Measurements from ENCODE around the gene FGD6. TPM values are rescaled to one million over a fixed set of nuclear protein-coding genes. Genes with fewer than 3 reads are reported as not detected.

The FGD6 gene
- polyA plus RNA-seq, 2 of the 4 experiments (the other 2 are of a cell fraction) = 15.5 to 48.0 TPM

GRCh38 chr12:95134085-95134484 is 83.2 kb downstream of the FGD6 start (continued):
- TF ChIP-seq RCOR1 (IDR thresholded peaks at IDR 0.05; ENCODE audit: low read depth, low read length) (no peak), CTCF (IDR thresholded peaks at IDR 0.05) (no peak)

- ChIA-PET CTCF (interaction anchor here (1.0 to 1.7 kb wide), 3 partner anchors 15 to 86 kb away, joined by 3 to 11 read pairs (median 3); partner anchors contain the start of genes FGD6 and VEZT), POLR2A (no interaction called here)
- DNase-seq (ENCODE audit: low read depth in 1 of 2, low spot score in 1 of 2) (no peak), FAIRE-seq (no peak), ATAC-seq (no peak)
- Histone ChIP-seq H3K4me3 (no peak overlapping the region), H3K4me2 (no peak overlapping the region), H3K9me3 (no peaks in the 10 kb centered on the region), H3K27ac (peak overlapping the region in 1 of 2 experiments; percentile 73; a peak in 1 of 6 replicates), H3K4me1 (peaks cover 20% of the 10 kb centered on the region)
- TF ChIP-seq FOXS1 (CRISPR knock-in tag; IDR thresholded peaks at IDR 0.05) (no peak), CEBPB (IDR thresholded peaks at IDR 0.05) (peak in 1 of 2 experiments; percentile 21; a peak in 1 of 4 replicates)
- 82% methylated on average over 10 of the region's 10 CpGs for WGBS (ENCODE audit: missing lambda C conversion rate)
These were observed 85.5 kb downstream of the FGD6 start for GRCh38 chr12:95131589-95132340.

- POLR2A ChIA-PET = interaction anchor here (0.6 kb wide), 1 partner anchor 20 kb away, joined by 3 read pairs; no protein-coding TSS in a partner anchor
- Histone ChIP-seq H3K4me3 (no peak overlapping the region), H3K9me3 (no peaks in the 10 kb centered on the region), H3K27ac (peak overlapping the region; percentile 37 to 73; a peak in 4 of 6 replicates), H3K4me2 (peak overlapping the region; percentile 17; the same call in 2 of the 3 replicates), H3K4me1 (peaks cover 15% of the 10 kb centered on the region)
- DNase-seq (ENCODE audit: low read depth in 1 of 2, low spot score in 1 of 2) (peak; percentile 40 to 72), ATAC-seq (peak in 1 of 2 experiments; percentile 81; a peak in 3 of 6 replicates), FAIRE-seq (no peak)
- CTCF ChIA-PET = interaction anchor here (0.7 to 2.0 kb wide), 4 partner anchors 12 to 1387 kb away, joined by 3 to 5 read pairs (median 4); no protein-coding TSS in a partner anchor
- TF ChIP-seq TP53 (CRISPR knock-in tag; IDR thresholded peaks at IDR 0.05) (no peak), HMGXB4 (CRISPR knock-in tag; IDR thresholded peaks at IDR 0.05; ENCODE audit: borderline replicate concordance) (no peak), GATA3 (IDR thresholded peaks at IDR 0.05; ENCODE audit: borderline replicate concordance) (peak; percentile 90), EP300 (IDR thresholded peaks at IDR 0.05) (peak in 1 of 2 experiments; percentile 49; a peak in 1 of 5 replicates)
- WGBS (ENCODE audit: missing lambda C conversion rate) = 27% methylated on average over 1 of the region's 1 CpG
These were observed 87.2 kb downstream of the FGD6 start for GRCh38 chr12:95130096-95130495.

- TF ChIP-seq ZNF302 (CRISPR knock-in tag; IDR thresholded peaks at IDR 0.05) = no peak
- TF ChIP-seq ESRRA (IDR thresholded peaks at IDR 0.05; ENCODE audit: borderline replicate concordance, low read length) = no peak
- TF ChIP-seq CHD2 (IDR thresholded peaks at IDR 0.05; ENCODE audit: low read length, partially characterized antibody) = no peak
These were observed 88.2 kb downstream of the FGD6 start for GRCh38 chr12:95129115-95129514.

GRCh38 chr12:95126736-95127135 is 90.5 kb downstream of the FGD6 start:
- Histone ChIP-seq H3K9me3 (no peaks in the 10 kb centered on the region), H3K4me3 (no peak overlapping the region), H3K4me1 (peaks cover 15% of the 10 kb centered on the region), H3K27ac (no peak overlapping the region), H3K4me2 (no peak overlapping the region)
- no peak for DNase-seq (ENCODE audit: low read depth in 1 of 2, low spot score in 1 of 2)
- CTCF ChIA-PET = interaction anchor here (1.4 kb wide), 1 partner anchor 9 kb away, joined by 5 read pairs; no protein-coding TSS in a partner anchor
- no peak for ATAC-seq
- WGBS (ENCODE audit: missing lambda C conversion rate) = 92% methylated on average over 3 of the region's 3 CpGs
- POLR2A ChIA-PET = no interaction called here
- FAIRE-seq = no peak
- TF ChIP-seq BHLHE40 (IDR thresholded peaks at IDR 0.05; ENCODE audit: low read depth, low read length) (no peak), RARB (CRISPR knock-in tag; IDR thresholded peaks at IDR 0.05) (no peak), HEYL (CRISPR knock-in tag; IDR thresholded peaks at IDR 0.05) (no peak), FOXS1 (CRISPR knock-in tag; IDR thresholded peaks at IDR 0.05) (no peak), KDM5A (IDR thresholded peaks at IDR 0.05) (no peak), FOSB (CRISPR knock-in tag; IDR thresholded peaks at IDR 0.05) (no peak), RAD21 (conservative IDR thresholded peaks at IDR 0.05 in 1 of 2, IDR thresholded peaks at IDR 0.05 in 1 of 2) (no peak), PHF8 (IDR thresholded peaks at IDR 0.05; ENCODE audit: borderline replicate concordance, low read depth) (no peak), JUNB (IDR thresholded peaks at IDR 0.05) (no peak), PBX3 (IDR thresholded peaks at IDR 0.05) (no peak), MAX (IDR thresholded peaks at IDR 0.05) (no peak), NFE2L2 (conservative IDR thresholded peaks at IDR 0.05; ENCODE audit: low read length) (no peak)

More at GRCh38 chr12:95129115-95129514, 88.2 kb downstream of the FGD6 start:
- 90% methylated on average over 2 of the region's 2 CpGs for WGBS (ENCODE audit: missing lambda C conversion rate)
- ChIA-PET CTCF (interaction anchor here (0.7 to 2.0 kb wide), 4 partner anchors 11 to 1388 kb away, joined by 3 to 5 read pairs (median 3); no protein-coding TSS in a partner anchor), POLR2A (no interaction called here)
- no peak overlapping the region for H3K4me2 ChIP-seq
- no peak overlapping the region for H3K4me3 ChIP-seq
- peak overlapping the region in 1 of 2 experiments; percentile 48; a peak in 1 of 6 replicates for H3K27ac ChIP-seq
- FAIRE-seq (no peak), ATAC-seq (no peak), DNase-seq (ENCODE audit: low read depth in 1 of 2, low spot score in 1 of 2) (no peak)
- no peaks in the 10 kb centered on the region for H3K9me3 ChIP-seq
- peaks cover 15% of the 10 kb centered on the region for H3K4me1 ChIP-seq
